Measurements from ENCODE around the gene IGSF21.

DNA sequence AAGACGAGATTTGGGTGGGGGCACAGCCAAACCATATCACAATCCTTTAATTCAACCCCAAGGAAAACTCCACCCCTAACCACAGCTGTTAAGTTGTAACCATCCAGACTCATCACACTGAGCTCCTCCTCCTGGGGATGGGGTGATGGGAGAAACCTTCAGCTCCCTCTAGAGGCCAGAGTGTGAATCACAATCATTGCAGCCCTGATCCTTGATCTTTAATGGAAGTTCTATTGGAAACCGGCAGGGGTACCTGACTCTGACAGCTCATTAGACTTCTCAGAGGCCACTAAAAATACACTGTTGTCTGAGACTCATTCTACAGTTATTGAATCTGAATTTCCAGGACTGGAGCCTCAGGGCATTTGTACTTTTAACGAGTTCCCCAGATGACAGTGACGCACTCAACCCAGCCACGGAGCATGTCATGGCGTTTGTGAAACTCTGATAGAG lies 127.2 kb downstream of the IGSF21 start:
- TF ChIP-seq SPI1 (IDR thresholded peaks at IDR 0.05; ENCODE audit: low read depth, low read length): no peak
- TF ChIP-seq TAF1 (IDR thresholded peaks at IDR 0.05; ENCODE audit: low read depth, low read length): no peak
- TF ChIP-seq POLR2A (IDR thresholded peaks at IDR 0.05; ENCODE audit: low read depth, low read length): no peak
- TF ChIP-seq POLR2AphosphoS5 (IDR thresholded peaks at IDR 0.05; ENCODE audit: low read depth, low read length): no peak

Data from GM12891 (cell line).